K562 (cell line): ENCODE results near the gene C6orf58. TPM values are rescaled to one million over a fixed set of nuclear protein-coding genes. Genes with fewer than 3 reads are reported as not detected.

Experiments used
- ATAC-seq: fragments of 200-7000 bp; cut with Tn5 transposase; 3 replicates; pipeline ENCODE4 v1.9.1; 2020; ENCODE audit warnings: moderate library complexity
- BruUV-seq: library from RNA; stranded (reverse); fragments of 400-500 nt; replicated peaks from 2 replicates; lab custom pipeline; 2021; lab: Mats Ljungman, UMichigan
- CTCF ChIA-PET: fragments of 300-600 bp; formaldehyde crosslinking; extraction: SDS; loops from one replicate; lab custom pipeline; 2021; ENCODE audit warnings: low intra/inter-chr PET ratio; lab: Yijun Ruan, JAX
- POLR2A ChIA-PET: fragments of 300-600, 350-650 bp; sonication (Branson Sonifier 250); formaldehyde crosslinking; extraction: SDS; loops from one replicate; lab custom pipeline; 2021; ENCODE audit warnings: antibody characterized with exemption, inconsistent platforms; lab: Yijun Ruan, JAX
- DNase-seq, 4 experiments: peaks; one replicate each; pipeline versions ENCODE4 v3.0.0 to v3.0.0-alpha.2; 2011 to 2018; ENCODE audit warnings: low spot score in 3 of 4, mixed read lengths in 3 of 4; ENCODE audit errors: extremely low read depth in 1 of 4
- FAIRE-seq: peaks from 2 replicates; lab custom pipeline; 2011; peaks lifted over from hg19 to GRCh38; lab: Jason Lieb, UNC
- H2AFZ ChIP-seq: 2 replicates; pipeline ENCODE4 v1.6.0; 2011; ENCODE audit warnings: low read depth, low read length, control low read depth, inconsistent platforms
- H3K27ac ChIP-seq: fragments of 200-600 bp; 3 replicates; pipeline ENCODE4 v1.8.0; 2011; ENCODE audit warnings: low read depth, mild to moderate bottlenecking, control low read depth, inconsistent platforms, low read length, moderate library complexity, mixed read lengths; ENCODE audit errors: extremely low read depth
- H3K27me3 ChIP-seq, 2 experiments: fragments of 300-600 bp in 1 of 2; 2 replicates in 1 of 2; 3 replicates in 1 of 2; pipeline versions ENCODE4 v1.6.0 to v1.8.0; 2011; ENCODE audit warnings: inconsistent platforms in 2 of 2, low read length in 2 of 2, mild to moderate bottlenecking in 1 of 2, mixed read lengths in 1 of 2, moderate library complexity in 1 of 2; ENCODE audit not compliant: control insufficient read depth in 2 of 2, insufficient read depth in 2 of 2
- H3K36me3 ChIP-seq: fragments of 300-600 bp; 3 replicates; pipeline ENCODE4 v1.8.0; 2011; ENCODE audit warnings: mild to moderate bottlenecking, low read length, inconsistent platforms; ENCODE audit not compliant: control insufficient read depth, insufficient read depth
- H3K4me1 ChIP-seq, 2 experiments: fragments of 200-600 bp in 1 of 2; replicated peaks in 1 of 2; 2 replicates in 1 of 2; 3 replicates in 1 of 2; pipeline versions ENCODE4 v1.5.1 to v1.8.0; 2011; ENCODE audit warnings: inconsistent platforms in 2 of 2, low read length in 2 of 2, mild to moderate bottlenecking in 1 of 2, mixed read lengths in 1 of 2, moderate library complexity in 1 of 2; ENCODE audit not compliant: control insufficient read depth in 2 of 2, insufficient read depth in 2 of 2
- H3K4me2 ChIP-seq: 2 replicates; pipeline ENCODE4 v1.6.1; 2011; ENCODE audit warnings: low read length, control low read depth, inconsistent platforms, mixed read lengths; ENCODE audit not compliant: insufficient read depth
- H3K4me3 ChIP-seq: fragments of 200-600 bp; sonication (generic), shearing (Covaris generic); 2 replicates; pipeline ENCODE4 v1.5.1; 2016; ENCODE audit warnings: control low read depth, inconsistent platforms
- H3K79me2 ChIP-seq: fragments of 200-600 bp; 3 replicates; pipeline ENCODE4 v1.8.0; 2011; ENCODE audit warnings: low read length, inconsistent platforms; ENCODE audit not compliant: control insufficient read depth, insufficient read depth
- H3K9ac ChIP-seq, 2 experiments: 2 replicates each; pipeline versions ENCODE4 v1.6.0 to v1.6.1; 2011; ENCODE audit warnings: low read depth in 2 of 2, low read length in 2 of 2, control low read depth in 1 of 2, inconsistent platforms in 1 of 2, mild to moderate bottlenecking in 1 of 2, mixed read lengths in 1 of 2; ENCODE audit not compliant: insufficient read depth in 1 of 2
- H3K9me1 ChIP-seq: one replicate; pipeline ENCODE4 v1.6.0; 2011; ENCODE audit warnings: inconsistent platforms, mild to moderate bottlenecking, low read length, moderate library complexity; ENCODE audit not compliant: control insufficient read depth, insufficient read depth
- H3K9me3 ChIP-seq: replicated peaks from 2 replicates; pipeline ENCODE4 v1.5.1; 2011; ENCODE audit warnings: low read depth, low read length, inconsistent platforms; ENCODE audit not compliant: control insufficient read depth, insufficient read depth
- H4K20me1 ChIP-seq: replicated peaks from 2 replicates; pipeline ENCODE4 v1.6.1; 2011; ENCODE audit warnings: low read length, inconsistent platforms, mixed read lengths; ENCODE audit not compliant: control insufficient read depth, insufficient read depth
- AFF4 ChIP-seq: sonication (generic); formaldehyde crosslinking; IDR thresholded peaks from 2 replicates; pipeline ENCODE4 v1.8.0; 2023; ENCODE audit warnings: mild to moderate bottlenecking, missing genetic modification reagents
- CREBBP ChIP-seq: IDR thresholded peaks from one replicate; pipeline ENCODE4 v1.6.1; 2012; ENCODE audit warnings: low read depth, mild to moderate bottlenecking, control low read depth, inconsistent platforms, low read length
- CTCFL ChIP-seq: IDR thresholded peaks from 2 replicates; pipeline ENCODE4 v1.6.1; 2011; ENCODE audit warnings: borderline replicate concordance, low read depth, mild to moderate bottlenecking, moderate library complexity, low read length; ENCODE audit not compliant: insufficient read depth, poor library complexity, severe bottlenecking
- DACH1 ChIP-seq: fragments of 450-650 bp; IDR thresholded peaks from 2 replicates; pipeline ENCODE4 v1.6.1; 2018; ENCODE audit not compliant: partially characterized antibody
- HSF4 ChIP-seq: fragments of 250-450 bp; sonication (Bioruptor Pico); IDR thresholded peaks from 2 replicates; pipeline ENCODE4 v2.1.2; 2022; ENCODE audit warnings: mild to moderate bottlenecking, moderate library complexity, borderline replicate concordance
- KLF10 ChIP-seq: fragments of 250-450 bp; sonication (Bioruptor Pico); IDR thresholded peaks from 2 replicates; pipeline ENCODE4 v1.6.1; 2021; ENCODE audit warnings: matching md5 sums
- SP2 ChIP-seq: IDR thresholded peaks from 2 replicates; pipeline ENCODE4 v1.6.1; 2011; ENCODE audit warnings: mild to moderate bottlenecking, low read depth, low read length, moderate library complexity; ENCODE audit not compliant: poor library complexity, severe bottlenecking; ENCODE audit errors: extremely low read depth
- TFE3 ChIP-seq: fragments of 450-650 bp; formaldehyde crosslinking; IDR thresholded peaks from 2 replicates; pipeline ENCODE4 v1.4.0; 2020; ENCODE audit warnings: mild to moderate bottlenecking, mixed read lengths
- WGBS: fragments of 100-300 bp; shearing (Covaris generic); methylation state at CpG from one replicate; pipeline ENCODE4 v1.1.6; 2016; ENCODE audit warnings: low coverage, mixed read lengths; ENCODE audit not compliant: insufficient coverage; ENCODE audit errors: missing lambda C conversion rate; 5-methylcytosine and 5-hydroxymethylcytosine counted together
- in situ Hi-C: fragments of 300-500 bp; cut with MboI; formaldehyde crosslinking; loops from 4 replicates; pipeline ENCODE4 v1.15.0; 2018; ENCODE audit warnings: inconsistent platforms, mixed read lengths
- intact Hi-C: fragments of 100-400 bp; cut with micrococcal nuclease; formaldehyde crosslinking; loops from 2 replicates; pipeline ENCODE4 v1.14.2; 2022
- polyA plus RNA-seq, 8 experiments: library from polyadenylated mRNA; depleted of rRNA in 4 of 8; stranded (reverse) in 5 of 8; unstranded in 3 of 8; fragments of >200 nt; fragmentation: Nextera tagmentation in 2 of 8; fragmentation: Illumina TruSeq in 1 of 8; extraction: Ambion mirVana in 2 of 8; extraction: Trizol in 1 of 8; gene quantifications; 2 replicates each; pipeline versions ENCODE4 v1.2.1 to v1.2.3, GENCODE V29; 2011 to 2014; ENCODE audit warnings: inconsistent platforms in 1 of 8, missing spikeins in 1 of 8
- total RNA-seq, 7 experiments: library from RNA; depleted of rRNA in 6 of 7; stranded (reverse); fragments of >200 nt in 6 of 7; fragmentation: Illumina TruSeq in 2 of 7; extraction: Trizol in 2 of 7; gene quantifications; 2 replicates each; pipeline versions ENCODE4 v1.2.1 to v1.2.3, GENCODE V29; 2011 to 2021; ENCODE audit warnings: low replicate concordance in 1 of 7

Gene C6orf58
- total and polyA plus RNA-seq, 9 of the 15 experiments (the other 6 are each of a cell fraction or from before 2014, with no cell fraction given): 0.04 TPM; not detected in 8

GRCh38 chr6:127564761-127565160 lies 12.2 kb upstream of the C6orf58 start:
- H3K9me3 ChIP-seq: no peaks in the 10 kb centered on the region
- ChIA-PET CTCF (no interaction called here), POLR2A (no interaction called here)
- no TSS peak for BruUV-seq
- intact Hi-C loops (no loop called here), in situ Hi-C loops (no loop called here)
- no peaks in the 10 kb centered on the region for H3K27me3 ChIP-seq
- FAIRE-seq (no peak), ATAC-seq (no peak), DNase-seq (no peak)
- H4K20me1 ChIP-seq: no peaks in the 10 kb centered on the region
- no peak overlapping the region for H3K4me3 ChIP-seq
- 0% methylated on average over 3 of the region's 3 CpGs for WGBS
- H3K4me1 ChIP-seq: no peaks in the 10 kb centered on the region
- no peak for TF ChIP-seq AFF4 (CRISPR knock-in tag)
- TF ChIP-seq SP2: no peak
- peak; percentile 80 for TF ChIP-seq TFE3 (CRISPR knock-in tag)
- TF ChIP-seq CTCFL: no peak
- no peak for TF ChIP-seq CREBBP
- TF ChIP-seq HSF4: no peak
- no peak for TF ChIP-seq DACH1
- no peak for TF ChIP-seq KLF10 (CRISPR knock-in tag)
- no peaks in the 10 kb centered on the region for H3K9me1 ChIP-seq
- no peak overlapping the region for H2AFZ ChIP-seq
- no peak overlapping the region for H3K27ac ChIP-seq
- no peak overlapping the region for H3K9ac ChIP-seq
- H3K79me2 ChIP-seq: no peaks in the 10 kb centered on the region
- H3K4me2 ChIP-seq: no peak overlapping the region
- H3K36me3 ChIP-seq: no peaks in the 10 kb centered on the region
